H1 (cell line): ENCODE results near the gene OR8B4. TPM values are rescaled to one million over a fixed set of nuclear protein-coding genes. Genes with fewer than 3 reads are reported as not detected.

ENCODE experiments used
- CTCF ChIA-PET: fragments of 300-600 bp; sonication (Branson Sonifier 250); formaldehyde crosslinking; loops from one replicate; lab custom pipeline; 2021; ENCODE audit not compliant: partially characterized antibody; lab: Charles Lee
- POLR2A ChIA-PET: fragments of 300-600 bp; sonication (Branson Sonifier 250); formaldehyde crosslinking; loops from one replicate; lab custom pipeline; 2021; ENCODE audit warnings: inconsistent platforms; ENCODE audit not compliant: partially characterized antibody; lab: Charles Lee
- DNase-seq, 2 experiments: peaks; one replicate each; pipeline versions ENCODE4 v3.0.0 to v3.0.0-alpha.2; 2010 to 2022; ENCODE audit warnings: low spot score in 2 of 2, low read depth in 1 of 2, mixed read lengths in 1 of 2
- FAIRE-seq: peaks from 2 replicates; lab custom pipeline; 2011; peaks lifted over from hg19 to GRCh38; lab: Jason Lieb, UNC
- H2AFZ ChIP-seq: 2 replicates; pipeline ENCODE4 v1.8.1; 2012; ENCODE audit warnings: low read length, inconsistent platforms
- H2AK5ac ChIP-seq: 2 replicates; pipeline ENCODE4 v1.6.1; 2013; ENCODE audit warnings: low read depth, low read length
- H2BK120ac ChIP-seq: replicated peaks from 2 replicates; pipeline ENCODE3; 2013; ENCODE audit warnings: low read depth, low read length, inconsistent platforms
- H2BK12ac ChIP-seq: 2 replicates; pipeline ENCODE4 v1.6.1; 2013; ENCODE audit warnings: low read depth, low read length
- H2BK15ac ChIP-seq: 2 replicates; pipeline ENCODE4 v1.6.1; 2013; ENCODE audit warnings: low read length
- H2BK20ac ChIP-seq: 2 replicates; pipeline ENCODE4 v1.6.1; 2013; ENCODE audit warnings: low read length
- H2BK5ac ChIP-seq: 2 replicates; pipeline ENCODE4 v1.6.1; 2013; ENCODE audit warnings: low read depth, low read length
- H3K14ac ChIP-seq: 2 replicates; pipeline ENCODE4 v1.6.1; 2013; ENCODE audit warnings: inconsistent platforms; ENCODE audit not compliant: insufficient read length
- H3K18ac ChIP-seq: 2 replicates; pipeline ENCODE4 v1.6.1; 2013; ENCODE audit warnings: low read length; ENCODE audit errors: extremely low read depth
- H3K23ac ChIP-seq: 2 replicates; pipeline ENCODE4 v1.6.1; 2013; ENCODE audit warnings: inconsistent platforms; ENCODE audit not compliant: insufficient read length
- H3K23me2 ChIP-seq: 2 replicates; pipeline ENCODE4 v1.6.1; 2013; ENCODE audit warnings: low read depth, low read length
- H3K27ac ChIP-seq: 2 replicates; pipeline ENCODE4 v1.6.1; 2011; ENCODE audit warnings: low read depth, low read length, inconsistent platforms
- H3K27me3 ChIP-seq, 4 experiments: replicated peaks in 1 of 4; 1 replicate in 1 of 4; 2 replicates in 3 of 4; pipeline versions ENCODE4 v1.6.1 to v1.8.1; 2011 to 2013; ENCODE audit warnings: low read length in 3 of 4, mild to moderate bottlenecking in 3 of 4, inconsistent platforms in 2 of 4, mixed read lengths in 2 of 4, moderate library complexity in 1 of 4; ENCODE audit not compliant: control insufficient read depth in 3 of 4, insufficient read depth in 3 of 4; ENCODE audit errors: extremely low read depth in 1 of 4
- H3K36me3 ChIP-seq, 4 experiments: 2 replicates each; pipeline versions ENCODE4 v1.6.1 to v1.8.1; 2011 to 2013; ENCODE audit warnings: mild to moderate bottlenecking in 4 of 4, low read length in 3 of 4, moderate library complexity in 2 of 4, control low read depth in 1 of 4, inconsistent platforms in 1 of 4; ENCODE audit not compliant: insufficient read depth in 4 of 4, control insufficient read depth in 2 of 4
- H3K4ac ChIP-seq: replicated peaks from 2 replicates; pipeline ENCODE3; 2013; ENCODE audit warnings: low read length, low read depth, mixed read lengths, inconsistent platforms; ENCODE audit not compliant: insufficient read length
- H3K4me1 ChIP-seq, 4 experiments: replicated peaks in 1 of 4; 1 replicate in 1 of 4; 2 replicates in 3 of 4; pipeline versions ENCODE4 v1.6.1 to v1.8.1; 2011 to 2013; ENCODE audit warnings: low read length in 3 of 4, inconsistent platforms in 2 of 4, mixed read lengths in 1 of 4; ENCODE audit not compliant: insufficient read depth in 4 of 4, control insufficient read depth in 3 of 4
- H3K4me2 ChIP-seq, 2 experiments: 2 replicates each; pipeline versions ENCODE4 v1.6.1 to v1.8.1; 2011 to 2013; ENCODE audit warnings: low read depth in 2 of 2, low read length in 2 of 2, control low read depth in 1 of 2, inconsistent platforms in 1 of 2, mild to moderate bottlenecking in 1 of 2; ENCODE audit not compliant: insufficient read depth in 1 of 2
- H3K4me3 ChIP-seq, 4 experiments: fragments of 200-600, 300-600 bp in 1 of 4; sonication (generic), shearing (Covaris generic), sonication (Bioruptor Twin) in 1 of 4; 2 replicates each; pipeline versions ENCODE4 v1.5.1 to v1.8.1; 2011 to 2016; ENCODE audit warnings: low read length in 4 of 4, low read depth in 3 of 4, control low read depth in 2 of 4, inconsistent platforms in 2 of 4, mild to moderate bottlenecking in 2 of 4, mixed read lengths in 1 of 4, moderate library complexity in 1 of 4; ENCODE audit not compliant: insufficient read depth in 2 of 4; ENCODE audit errors: extremely low read depth in 1 of 4
- H3K56ac ChIP-seq: replicated peaks from 2 replicates; pipeline ENCODE3; 2013; ENCODE audit warnings: low read depth, mild to moderate bottlenecking, mixed read lengths, low read length, inconsistent platforms; ENCODE audit not compliant: insufficient read length
- H3K79me1 ChIP-seq: 2 replicates; pipeline ENCODE4 v1.6.1; 2013; ENCODE audit warnings: low read depth, low read length, control low read depth
- H3K79me2 ChIP-seq, 2 experiments: 2 replicates each; pipeline versions ENCODE4 v1.6.1 to v1.8.1; 2012 to 2013; ENCODE audit warnings: low read length in 2 of 2, mild to moderate bottlenecking in 2 of 2, inconsistent platforms in 1 of 2; ENCODE audit not compliant: insufficient read depth in 2 of 2, control insufficient read depth in 1 of 2
- H3K9ac ChIP-seq, 4 experiments: replicated peaks in 1 of 4; 1 replicate in 1 of 4; 2 replicates in 3 of 4; pipeline versions ENCODE4 v1.6.1 to v1.8.1; 2011 to 2013; ENCODE audit warnings: low read depth in 3 of 4, low read length in 3 of 4, control low read depth in 2 of 4, mild to moderate bottlenecking in 2 of 4, moderate library complexity in 2 of 4, inconsistent platforms in 1 of 4; ENCODE audit errors: extremely low read depth in 1 of 4
- H3K9me3 ChIP-seq, 2 experiments: 2 replicates each; pipeline versions ENCODE4 v1.6.1 to v1.8.1; 2012 to 2013; ENCODE audit warnings: mild to moderate bottlenecking in 2 of 2, moderate library complexity in 2 of 2, control low read depth in 1 of 2, inconsistent platforms in 1 of 2, low read depth in 1 of 2, low read length in 1 of 2, mixed read lengths in 1 of 2; ENCODE audit not compliant: insufficient read depth in 2 of 2
- H4K20me1 ChIP-seq, 2 experiments: replicated peaks in 1 of 2; 2 replicates each; pipeline versions ENCODE3 to v1.8.1; 2011 to 2013; ENCODE audit warnings: inconsistent platforms in 2 of 2, low read length in 2 of 2, mild to moderate bottlenecking in 1 of 2; ENCODE audit not compliant: insufficient read depth in 2 of 2, control insufficient read depth in 1 of 2
- H4K5ac ChIP-seq: 2 replicates; pipeline ENCODE4 v1.6.1; 2013; ENCODE audit warnings: low read length, low read depth, mixed read lengths, inconsistent platforms; ENCODE audit not compliant: insufficient read length
- H4K8ac ChIP-seq: 2 replicates; pipeline ENCODE4 v1.8.0; 2013; ENCODE audit warnings: mild to moderate bottlenecking, moderate library complexity, low read length, inconsistent platforms; ENCODE audit not compliant: insufficient read depth; ENCODE audit errors: extremely low read depth
- H4K91ac ChIP-seq: replicated peaks from 2 replicates; pipeline ENCODE3; 2013; ENCODE audit warnings: low read length, mixed read lengths, inconsistent platforms; ENCODE audit not compliant: insufficient read length
- RBBP5 ChIP-seq: IDR thresholded peaks from 2 replicates; pipeline ENCODE4 v1.7.1; 2012; ENCODE audit warnings: low read depth, mild to moderate bottlenecking, inconsistent platforms, low read length, moderate library complexity, borderline replicate concordance
- WGBS, 2 experiments: shearing (Covaris generic) in 1 of 2; methylation state at CpG; one replicate each; pipeline versions ENCODE4 v1.1.6 to v1.1.7; 2013 to 2015; ENCODE audit warnings: low lambda C conversion rate in 2 of 2, mixed read lengths in 2 of 2, inconsistent platforms in 1 of 2, low coverage in 1 of 2, missing lambda C conversion rate in 1 of 2; ENCODE audit not compliant: insufficient replicate concordance in 2 of 2, insufficient coverage in 1 of 2, insufficient read length in 1 of 2; ENCODE audit errors: extremely low coverage in 1 of 2, missing lambda C conversion rate in 1 of 2; 5-methylcytosine and 5-hydroxymethylcytosine counted together
- polyA plus RNA-seq, 7 experiments: library from polyadenylated mRNA; depleted of rRNA in 3 of 7; stranded (reverse) in 5 of 7; unstranded in 2 of 7; fragments of >200 nt in 5 of 7; fragments of 200-250 nt in 2 of 7; gene quantifications; 1 replicate in 5 of 7; 2 replicates in 1 of 7; 4 replicates in 1 of 7; pipeline versions ENCODE4 v1.2.1 to v1.2.3, GENCODE V29; 2011 to 2013; ENCODE audit warnings: missing spikeins in 2 of 7, mixed read lengths in 2 of 7
- total RNA-seq: library from RNA; stranded (reverse); fragmentation: NEBNext Ultra II Directional; extraction: Animal tissue kit (Norgen Biotek cat#: 25700); gene quantifications from 2 replicates; pipeline ENCODE4 v1.2.1, GENCODE V29; 2021

OR8B4 gene
- total and polyA plus RNA-seq, 2 of the 8 experiments (the other 6 are each of a cell fraction or from before 2014, with no cell fraction given): not detected

DNA sequence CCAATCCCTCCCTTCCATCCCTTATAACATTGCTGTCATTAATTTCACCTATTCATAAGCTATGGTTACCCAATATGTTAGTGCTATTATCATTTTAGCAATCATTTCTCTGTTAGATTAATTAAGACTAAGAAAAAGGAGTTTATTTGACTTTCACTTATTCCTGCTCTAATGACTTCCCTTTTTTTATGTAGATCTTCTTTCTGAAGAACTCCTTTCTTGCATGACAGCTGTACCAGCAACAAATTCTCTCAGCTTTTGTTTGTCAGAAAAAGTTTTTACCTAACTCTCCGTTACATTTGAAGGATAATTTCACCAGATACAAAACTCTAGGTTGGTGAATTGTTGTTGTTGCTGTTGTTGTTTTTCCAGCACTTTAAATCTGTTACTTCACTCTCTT lies 49.4 kb upstream of the OR8B4 start:
- Histone ChIP-seq H3K14ac (no peak overlapping the region), H3K27ac (no peak overlapping the region), H3K4me2 (no peak overlapping the region), H3K23ac (no peak overlapping the region), H4K5ac (no peak overlapping the region), H3K4me3 (no peak overlapping the region), H3K4me1 (no peaks in the 10 kb centered on the region), H3K56ac (no peak overlapping the region), H3K9me3 (no peaks in the 10 kb centered on the region), H4K91ac (no peak overlapping the region), H3K79me2 (no peaks in the 10 kb centered on the region), H2BK15ac (no peak overlapping the region), H3K23me2 (no peaks in the 10 kb centered on the region), H3K36me3 (no peaks in the 10 kb centered on the region), H2AK5ac (no peak overlapping the region), H2BK12ac (no peak overlapping the region), H4K20me1 (no peaks in the 10 kb centered on the region), H3K79me1 (no peaks in the 10 kb centered on the region), H3K18ac (no peak overlapping the region), H3K4ac (no peak overlapping the region), H2BK20ac (no peak overlapping the region), H2BK5ac (no peak overlapping the region), H2AFZ (no peak overlapping the region), H2BK120ac (no peak overlapping the region), H4K8ac (no peak overlapping the region), H3K27me3 (no peaks in the 10 kb centered on the region), H3K9ac (no peak overlapping the region)
- TF ChIP-seq RBBP5: no peak
- WGBS, 2 experiments: 32% methylated on average over 1 of the region's 1 CpG; no CpG with 5 or more reads in 1 of the 2 experiments
- ChIA-PET POLR2A (no interaction called here), CTCF (interaction anchor here (1.0 kb wide), 1 partner anchor 113 kb away, joined by 3 read pairs; no protein-coding TSS in a partner anchor)
- FAIRE-seq (no peak), DNase-seq (no peak)
